Measurements from ENCODE around the gene DHH.
"Not testable (repeated sequence)": the region's sequence is repeated elsewhere in the genome, so short reads cannot be mapped to it uniquely, and the experiment has no call there.

Gene DHH

GRCh38 chr12:49068879-49069506 lies 25.6 kb downstream of the DHH start:
- DNase-seq: no peak

DNA sequence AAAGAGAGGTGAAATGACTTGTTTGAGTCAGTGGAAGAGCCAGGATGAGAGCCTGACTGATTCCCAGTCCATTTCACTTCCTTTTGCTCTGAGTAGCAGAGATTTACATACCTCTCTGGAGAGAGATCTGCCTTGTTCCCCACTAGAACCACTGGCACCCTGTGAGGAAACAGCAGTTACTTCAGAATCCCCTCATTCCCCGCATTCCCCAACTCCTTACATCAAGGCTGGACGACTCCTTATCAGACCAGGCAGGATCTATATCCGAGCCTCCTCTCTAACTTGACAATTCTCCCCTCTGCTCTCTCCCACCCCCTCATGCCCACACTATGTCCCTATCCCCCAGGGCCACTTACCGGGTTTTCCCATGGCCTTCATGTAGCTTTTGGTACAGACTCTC lies 28.5 kb downstream of the DHH start:
- no peak for DNase-seq

GRCh38 chr12:49064767-49065152 lies 29.8 kb downstream of the DHH start:
- DNase-seq: no peak

DNA sequence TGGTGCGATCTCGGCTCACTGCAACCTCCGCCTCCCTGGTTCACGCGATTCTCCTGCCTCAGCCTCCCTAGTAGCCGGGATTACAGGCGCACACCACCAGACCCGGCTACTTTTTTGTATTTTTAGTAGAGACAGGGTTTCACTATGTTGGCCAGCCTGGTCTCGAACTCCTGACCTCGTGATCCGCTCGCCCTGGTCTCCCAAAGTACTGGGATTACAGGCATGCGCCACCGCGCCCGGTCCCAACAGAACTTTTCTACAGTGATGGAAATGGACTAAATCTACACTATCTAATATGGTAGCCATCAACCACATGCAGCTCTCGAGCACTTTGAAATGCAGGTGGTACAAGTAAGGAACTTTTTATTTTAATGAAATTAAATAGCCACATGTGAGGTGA lies 32.7 kb downstream of the DHH start:
- not testable (repeated sequence) for DNase-seq

DNA sequence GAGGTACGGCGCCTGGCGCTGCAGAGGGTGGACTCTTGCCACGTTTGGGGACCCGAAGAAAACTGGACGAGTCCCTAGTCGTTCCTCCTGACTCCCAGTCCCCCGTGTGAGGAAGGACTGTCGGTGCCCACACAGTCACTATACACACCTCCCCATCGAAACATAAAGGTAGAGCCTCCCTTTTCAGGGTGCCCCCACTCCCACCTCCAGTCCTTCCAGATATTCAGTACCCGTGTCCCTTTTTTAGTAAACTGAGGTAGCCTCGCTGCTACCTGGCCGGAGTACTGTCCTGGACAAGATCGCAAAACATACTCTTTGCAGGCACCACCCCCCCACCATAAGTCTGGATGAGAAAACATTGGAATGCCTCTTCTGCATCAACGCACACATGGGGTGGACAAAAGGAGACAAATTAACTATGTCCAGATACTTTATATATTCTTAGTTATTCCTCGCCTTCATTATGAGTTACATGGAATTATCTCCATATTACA lies 33.4 kb downstream of the DHH start:
- DNase-seq: no peak

- DNase-seq: peak; percentile 89
Measured at GRCh38 chr12:49060237-49061156, 34.1 kb downstream of the DHH start, which contains the start of gene KMT2D. TSS of gene KMT2D (minus strand) at chr12:49060794. CDS start at chr12:49055324, 5,470 bp downstream.

DNA sequence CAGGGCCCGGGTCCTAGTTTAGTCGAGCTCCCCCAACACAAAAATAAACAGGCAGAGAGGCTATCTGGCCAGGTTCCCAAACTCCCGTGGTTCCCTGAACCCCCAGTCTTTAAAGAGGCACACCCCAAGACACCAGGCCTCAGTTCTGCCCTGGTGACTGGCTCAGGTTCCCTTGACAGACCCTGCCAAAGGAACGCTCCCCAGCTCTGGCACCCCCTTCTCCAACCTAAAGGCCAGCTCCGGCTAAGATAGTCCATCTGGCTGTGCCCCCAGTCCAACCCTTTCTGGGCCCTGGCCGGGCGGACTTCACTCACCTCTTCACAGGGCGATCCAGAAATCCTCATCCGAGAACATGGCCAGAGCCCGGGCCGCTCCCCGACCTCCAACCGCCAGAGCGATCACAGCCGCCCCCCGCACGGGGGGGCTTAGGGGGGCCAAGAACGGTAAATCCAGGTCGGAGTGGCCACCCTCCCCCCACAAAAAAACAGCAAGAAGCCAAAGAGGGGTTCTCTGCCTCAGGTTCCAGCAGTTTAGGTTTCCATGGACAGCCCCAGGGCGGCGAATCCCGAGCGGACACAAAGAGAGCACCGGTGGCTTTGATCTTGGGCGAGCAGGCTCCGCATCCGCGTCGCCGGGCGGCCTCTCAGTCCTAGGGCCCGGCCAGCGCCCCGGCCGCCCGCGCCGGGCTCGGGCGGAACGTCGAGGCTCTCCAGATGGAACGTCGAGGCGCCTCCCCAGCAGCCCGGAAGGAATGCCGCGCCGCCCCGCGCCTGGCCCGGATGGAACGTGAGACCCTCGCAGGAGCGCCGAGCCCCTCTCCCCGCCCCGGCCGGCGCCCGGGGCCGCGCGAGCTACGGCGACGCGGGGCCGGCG lies 35.1 kb downstream of the DHH start:
- no peak for DNase-seq

DNA sequence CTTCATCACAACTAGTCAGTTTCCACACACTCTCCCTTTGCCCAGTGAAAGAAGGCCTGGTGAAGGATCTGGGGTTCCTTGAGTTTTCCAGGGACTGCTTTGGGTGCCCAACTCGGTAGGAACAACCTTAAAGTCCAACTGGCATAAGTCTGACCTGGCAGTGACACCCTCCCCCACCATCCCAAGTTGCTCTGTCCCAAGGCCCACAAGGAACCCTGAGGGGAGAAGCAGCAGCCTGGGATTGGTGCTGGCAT lies 35.6 kb downstream of the DHH start:
- no peak for DNase-seq

DNA sequence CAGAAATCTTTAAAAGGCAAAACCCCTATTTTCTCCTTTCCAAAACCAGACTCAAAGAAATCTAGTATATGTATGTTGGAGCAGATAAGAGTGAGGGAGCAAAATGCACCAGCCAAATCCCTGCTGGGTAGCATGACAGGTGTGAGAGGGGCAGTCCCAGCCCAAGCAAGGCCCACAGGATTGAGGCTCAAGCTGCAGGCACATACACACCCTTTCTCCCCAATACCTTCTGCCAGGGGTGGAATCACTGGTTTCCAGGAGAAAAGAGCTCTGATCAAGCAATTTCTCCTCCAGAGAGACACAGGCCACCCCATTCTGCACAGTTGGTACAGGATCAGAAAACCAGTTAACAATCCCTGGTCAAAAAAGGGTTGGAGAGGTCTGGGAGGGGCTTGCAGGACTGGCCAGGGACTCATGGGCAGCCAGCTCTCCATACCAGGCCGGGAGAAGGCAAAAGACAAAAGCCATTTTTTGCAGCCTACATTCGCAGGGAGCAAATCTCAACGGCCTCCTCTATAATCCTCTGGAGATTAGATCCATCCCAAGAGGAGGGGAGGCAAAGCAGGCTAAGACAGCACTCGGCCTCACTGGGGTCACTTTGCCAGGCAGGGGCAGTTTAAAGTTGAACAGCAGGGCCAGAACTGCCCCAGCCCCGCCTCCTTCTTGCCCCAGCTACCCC lies 36.1 kb downstream of the DHH start:
- no peak for DNase-seq

GRCh38 chr12:49057888-49058287 lies 36.7 kb downstream of the DHH start:
- no peak for DNase-seq

- peak; percentile 69 for DNase-seq
Measured at GRCh38 chr12:49055978-49056754, 38.4 kb downstream of the DHH start.

- DNase-seq: no peak
Measured at GRCh38 chr12:49055092-49055491, 39.5 kb downstream of the DHH start.

GRCh38 chr12:49054524-49054923 lies 40.1 kb downstream of the DHH start:
- DNase-seq: no peak

DNA sequence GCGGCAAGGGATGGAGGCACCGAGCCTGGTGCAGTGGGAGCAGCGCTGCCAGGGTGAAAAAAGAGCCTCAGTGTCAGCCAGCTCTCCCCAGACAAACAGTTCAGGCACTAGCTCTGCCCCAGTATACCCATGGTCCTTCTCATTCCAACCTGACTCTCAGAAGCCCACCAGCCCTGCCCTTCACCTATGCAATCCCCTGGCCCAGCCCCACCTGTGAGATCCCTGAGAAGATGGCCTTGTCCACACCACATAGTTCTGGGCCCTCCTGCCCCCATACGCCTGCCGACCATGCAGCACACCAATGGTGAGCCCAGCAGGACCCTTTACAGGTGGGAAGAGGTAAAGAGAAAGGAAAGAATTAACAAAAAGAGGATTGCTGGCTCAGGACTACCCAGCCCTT lies 40.5 kb downstream of the DHH start:
- no peak for DNase-seq

DNA sequence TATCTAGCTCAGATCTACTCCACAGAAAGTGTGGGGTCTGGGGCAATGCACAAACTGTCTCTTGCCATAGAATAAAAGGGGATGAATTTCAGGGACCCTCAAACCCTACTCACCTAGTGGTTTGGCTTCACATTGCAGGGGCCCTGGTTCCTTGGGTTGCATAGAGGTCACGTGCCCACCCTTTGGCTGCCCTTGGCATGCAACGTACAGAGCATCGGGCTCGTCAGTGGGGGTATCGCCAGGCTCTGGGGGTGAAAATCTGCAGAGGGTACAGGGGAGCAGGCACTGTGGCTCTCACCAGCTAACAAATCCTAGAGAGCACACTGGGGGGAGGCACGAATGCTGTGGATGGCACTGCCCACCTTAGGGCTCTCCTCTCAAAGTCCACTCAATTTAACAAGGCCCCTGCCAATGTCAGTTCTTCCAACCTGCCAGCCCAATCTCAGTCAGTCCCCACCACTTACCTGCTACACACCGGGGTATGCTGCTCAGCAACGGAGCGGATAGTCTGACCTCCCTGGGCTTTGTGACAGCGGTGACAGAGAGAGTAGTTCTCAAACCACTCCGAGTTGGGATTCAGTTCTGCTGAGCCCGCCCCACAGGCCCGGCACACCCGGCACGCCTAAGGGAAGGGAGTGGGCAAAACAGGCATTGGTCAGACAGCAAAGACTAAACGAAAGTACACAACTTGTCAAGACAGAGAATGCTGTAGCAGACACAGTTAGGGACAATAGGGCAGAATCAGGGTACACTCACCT lies 42.0 kb downstream of the DHH start:
- DNase-seq: no peak

DNA sequence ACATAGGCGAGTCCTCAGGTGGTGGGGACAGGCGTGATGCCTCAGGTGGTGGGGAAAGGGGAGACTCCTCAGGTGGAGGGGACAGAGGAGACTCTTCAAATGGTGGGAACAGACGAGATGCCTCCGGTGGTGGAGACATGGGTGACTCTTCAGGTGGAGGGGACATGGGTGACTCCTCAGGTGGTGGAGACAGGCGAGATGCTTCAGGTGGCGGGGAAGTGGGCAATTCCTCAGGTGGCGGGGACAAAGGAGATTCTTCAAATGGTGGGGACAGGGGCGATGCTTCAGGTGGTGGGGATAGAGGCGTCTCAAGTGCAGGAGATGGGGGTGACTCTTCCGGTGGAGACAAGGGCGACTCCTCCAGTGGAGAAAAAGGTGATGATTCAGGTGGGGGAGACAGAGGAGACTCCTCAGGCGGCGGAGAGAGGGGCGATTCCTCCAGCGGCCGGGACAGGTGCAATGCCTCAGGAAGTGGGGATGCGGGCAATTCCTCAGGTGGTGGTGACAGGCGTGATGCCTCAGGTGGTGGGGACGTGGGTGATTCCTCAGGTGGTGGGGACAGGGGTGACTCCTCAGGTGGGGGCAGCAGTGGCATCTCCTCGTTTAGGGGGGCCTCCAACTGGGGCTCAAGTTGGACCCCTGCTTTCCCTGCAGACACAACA lies 42.7 kb downstream of the DHH start:
- no peak for DNase-seq

- DNase-seq: no peak
Measured at GRCh38 chr12:49051373-49051764, 43.2 kb downstream of the DHH start.

DNA sequence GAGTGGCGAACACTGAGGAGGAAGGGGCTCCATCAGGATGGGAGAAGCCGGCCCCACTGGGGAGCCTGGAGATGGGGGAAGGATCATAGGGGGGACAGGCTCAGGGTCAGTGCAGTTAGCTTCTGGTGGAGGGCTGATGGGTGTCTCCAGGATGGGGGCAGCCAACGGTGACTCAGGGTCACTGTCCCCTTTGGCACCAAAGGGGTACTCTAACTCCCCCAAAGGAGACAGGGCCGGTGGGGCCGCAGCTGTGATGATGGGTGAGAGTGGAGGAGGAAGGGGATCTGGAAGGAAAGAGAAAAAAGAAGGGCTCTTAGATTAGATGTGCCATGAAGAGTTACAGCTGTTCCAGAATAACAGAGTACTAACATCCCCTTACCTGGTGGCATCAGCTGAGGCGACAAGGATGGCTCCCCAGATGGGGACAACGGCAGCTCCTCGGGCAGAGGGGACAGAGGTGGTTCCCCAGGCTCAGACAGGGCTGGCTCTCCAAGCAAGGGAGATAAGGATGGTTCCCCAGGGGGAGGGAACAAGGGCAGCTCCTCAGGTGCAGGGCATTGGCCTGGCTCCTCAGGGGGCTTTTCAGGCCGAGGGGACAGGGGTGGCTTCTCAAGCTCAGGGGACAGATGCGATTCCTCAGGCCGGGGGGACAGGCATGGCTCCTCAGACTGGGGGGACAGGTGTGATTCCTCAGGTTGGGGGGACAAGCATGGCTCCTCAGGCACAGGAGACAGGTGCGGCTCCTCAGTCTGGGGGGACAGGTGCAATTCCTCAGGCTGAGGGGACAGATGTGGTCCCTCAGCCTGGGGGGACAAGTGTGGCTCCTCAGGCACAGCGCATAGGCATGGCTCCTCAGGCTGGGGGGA lies 43.9 kb downstream of the DHH start:
- no peak for DNase-seq

DNA sequence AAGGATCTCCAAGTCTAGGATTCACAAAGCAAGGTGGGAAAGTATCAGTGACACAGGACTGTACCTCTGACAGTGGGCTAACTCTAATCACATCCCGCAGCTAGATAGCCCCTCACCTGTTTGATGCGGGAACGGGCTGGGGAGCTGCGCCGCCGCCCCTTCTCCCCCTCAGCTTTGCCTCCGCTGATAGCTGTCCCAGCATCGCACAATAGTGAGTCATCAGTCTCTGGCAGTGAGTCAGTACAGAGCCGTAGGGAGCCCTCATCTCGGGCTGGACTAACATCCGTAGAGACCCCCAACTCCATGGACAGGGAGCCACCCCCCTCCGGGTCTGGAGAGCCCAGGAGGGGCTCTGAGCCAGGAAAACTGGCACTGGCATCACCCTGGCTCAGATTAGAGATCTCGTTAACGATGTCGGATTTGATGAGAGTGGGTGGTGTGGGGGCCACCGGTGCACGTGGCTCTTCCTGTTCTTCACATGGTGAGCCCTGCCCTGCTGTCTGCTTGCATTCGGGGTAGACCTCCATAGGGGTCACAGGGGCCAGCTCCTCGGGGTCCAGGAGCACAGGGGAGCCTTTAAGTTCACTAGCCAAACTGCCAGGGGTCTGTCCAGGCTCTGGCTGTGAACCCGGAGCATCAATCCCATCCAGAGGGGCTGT lies 44.9 kb downstream of the DHH start:
- DNase-seq: no peak

Measured in KG1 (cell line).